ENCODE measurements around the gene FNDC1.

The FNDC1 gene

GRCh38 chr6:159282421-159282820 lies 113.2 kb downstream of the FNDC1 start:
- TF ChIP-seq CTCF (IDR thresholded peaks at IDR 0.05) = no peak

- TF ChIP-seq CTCF (IDR thresholded peaks at IDR 0.05) = no peak
Measured at GRCh38 chr6:159298840-159299239, 129.6 kb downstream of the FNDC1 start.

- no peak for TF ChIP-seq CTCF (IDR thresholded peaks at IDR 0.05)
Measured at GRCh38 chr6:159299566-159299965, 130.4 kb downstream of the FNDC1 start.

GRCh38 chr6:159301277-159301676 lies 132.1 kb downstream of the FNDC1 start:
- no peak for TF ChIP-seq CTCF (IDR thresholded peaks at IDR 0.05)

- TF ChIP-seq CTCF (IDR thresholded peaks at IDR 0.05) = no peak
Measured at GRCh38 chr6:159301810-159302593, 132.8 kb downstream of the FNDC1 start.

GRCh38 chr6:159302594-159302992 lies 133.4 kb downstream of the FNDC1 start:
- no peak for TF ChIP-seq CTCF (IDR thresholded peaks at IDR 0.05)

GRCh38 chr6:159303159-159303558 lies 134.0 kb downstream of the FNDC1 start:
- no peak for TF ChIP-seq CTCF (IDR thresholded peaks at IDR 0.05)

- no peak for TF ChIP-seq CTCF (IDR thresholded peaks at IDR 0.05)
Measured at GRCh38 chr6:159303784-159304183, 134.6 kb downstream of the FNDC1 start.

Data from LNCAP (cell line).